Smooth muscle cell (in vitro differentiated cells): ENCODE measurements around the gene GFRA1. TPM values are rescaled to one million over a fixed set of nuclear protein-coding genes. Genes with fewer than 3 reads are reported as not detected.

ENCODE experiments used
- DNase-seq: peaks from one replicate; lab custom pipeline; 2025; ENCODE audit not compliant: unreplicated experiment; lab: John Stamatoyannopoulos, UW
- H2AFZ ChIP-seq: fragments of 200-600 bp; sonication (generic); 2 replicates; pipeline ENCODE4 v1.6.0; 2016; ENCODE audit warnings: antibody characterized with exemption, low read depth, mild to moderate bottlenecking
- H3F3A ChIP-seq: fragments of 200-600 bp; sonication (generic); 2 replicates; pipeline ENCODE4 v1.6.0; 2017; ENCODE audit warnings: antibody characterized with exemption, low read depth
- H3K27ac ChIP-seq: fragments of 200-600 bp; sonication (generic); 2 replicates; pipeline ENCODE4 v1.5.1; 2016; ENCODE audit warnings: low read depth, mild to moderate bottlenecking
- H3K27me3 ChIP-seq: fragments of 200-600 bp; sonication (generic); 2 replicates; pipeline ENCODE4 v1.6.1; 2016; ENCODE audit warnings: low read depth, mild to moderate bottlenecking
- H3K36me3 ChIP-seq: fragments of 200-600 bp; sonication (generic); 2 replicates; pipeline ENCODE4 v1.5.1; 2016; ENCODE audit warnings: low read depth
- H3K4me1 ChIP-seq: fragments of 200-600 bp; sonication (generic); 2 replicates; pipeline ENCODE4 v1.5.1; 2016; ENCODE audit warnings: low read depth
- H3K4me2 ChIP-seq: fragments of 200-600 bp; sonication (generic); 2 replicates; pipeline ENCODE4 v1.6.0; 2016; ENCODE audit warnings: mild to moderate bottlenecking
- H3K4me3 ChIP-seq: fragments of 200-600 bp; sonication (generic); 2 replicates; pipeline ENCODE4 v1.5.1; 2016; ENCODE audit warnings: mild to moderate bottlenecking
- H3K79me2 ChIP-seq: fragments of 200-600 bp; sonication (generic); 2 replicates; pipeline ENCODE4 v1.6.0; 2016; ENCODE audit warnings: low read depth, mild to moderate bottlenecking
- H3K9ac ChIP-seq: fragments of 200-600 bp; sonication (generic); 2 replicates; pipeline ENCODE4 v1.6.0; 2016; ENCODE audit warnings: low read depth
- H3K9me3 ChIP-seq: fragments of 200-600 bp; sonication (generic); replicated peaks from 2 replicates; pipeline ENCODE4 v1.5.1; 2016; ENCODE audit warnings: low read depth
- H4K20me1 ChIP-seq: fragments of 200-600 bp; sonication (generic); 2 replicates; pipeline ENCODE4 v1.6.0; 2016; ENCODE audit warnings: low read depth
- CTCF ChIP-seq: fragments of 200-600 bp; sonication (generic); IDR thresholded peaks from 2 replicates; pipeline ENCODE4 v1.5.1; 2017; ENCODE audit warnings: borderline replicate concordance, mild to moderate bottlenecking, antibody characterized with exemption; ENCODE audit not compliant: insufficient read depth, poor library complexity, severe bottlenecking
- WGBS: methylation state at CpG from one replicate; pipeline ENCODE4 v1.1.7; 2016; ENCODE audit warnings: low lambda C conversion rate; 5-methylcytosine and 5-hydroxymethylcytosine counted together
- polyA plus RNA-seq: library from polyadenylated mRNA; unstranded; fragments of >200 nt; fragmentation: Nextera tagmentation; extraction: Ambion mirVana; gene quantifications from 2 replicates; pipeline ENCODE4 v1.2.1, GENCODE V29; 2016
- total RNA-seq: library from RNA; depleted of rRNA; stranded (reverse); fragments of >200 nt; gene quantifications from 2 replicates; pipeline ENCODE4 v1.2.3, GENCODE V29; 2014

GFRA1 gene
- total and polyA plus RNA-seq, 2 experiments from 2014 or later: 1.3 to 1.9 TPM

GRCh38 chr10:116257785-116258184, 15.2 kb downstream of the GFRA1 start:
- Histone ChIP-seq H2AFZ (no peak overlapping the region), H3K36me3 (no peaks in the 10 kb centered on the region), H3F3A (no peaks in the 10 kb centered on the region), H3K9me3 (no peaks in the 10 kb centered on the region), H3K79me2 (no peaks in the 10 kb centered on the region), H4K20me1 (no peaks in the 10 kb centered on the region), H3K4me3 (no peak overlapping the region), H3K9ac (no peak overlapping the region), H3K4me1 (no peaks in the 10 kb centered on the region), H3K27ac (no peak overlapping the region), H3K27me3 (peaks cover 23% of the 10 kb centered on the region), H3K4me2 (no peak overlapping the region)
- no peak for DNase-seq
- 94% methylated on average over 5 of the region's 5 CpGs for WGBS
- TF ChIP-seq CTCF: no peak

- H3F3A ChIP-seq: no peaks in the 10 kb centered on the region
- no peaks in the 10 kb centered on the region for H3K4me1 ChIP-seq
- H3K79me2 ChIP-seq: no peaks in the 10 kb centered on the region
- DNase-seq: no peak
- H3K9me3 ChIP-seq: no peaks in the 10 kb centered on the region
- WGBS: 80% methylated on average over 5 of the region's 5 CpGs
- H3K9ac ChIP-seq: no peak overlapping the region
- no peak for TF ChIP-seq CTCF
- H3K4me2 ChIP-seq: no peak overlapping the region
- peaks cover 15% of the 10 kb centered on the region for H3K27me3 ChIP-seq
- H2AFZ ChIP-seq: no peak overlapping the region
- no peaks in the 10 kb centered on the region for H3K36me3 ChIP-seq
- H3K27ac ChIP-seq: no peak overlapping the region
- no peak overlapping the region for H3K4me3 ChIP-seq
- H4K20me1 ChIP-seq: no peaks in the 10 kb centered on the region
These were observed 16.2 kb downstream of the GFRA1 start for GRCh38 chr10:116256752-116257259.

GRCh38 chr10:116255886-116256751, 16.9 kb downstream of the GFRA1 start:
- H3K79me2 ChIP-seq: no peaks in the 10 kb centered on the region
- H3K9ac ChIP-seq: no peak overlapping the region
- no peak for TF ChIP-seq CTCF
- H3K4me1 ChIP-seq: no peaks in the 10 kb centered on the region
- peaks cover 8% of the 10 kb centered on the region for H3K27me3 ChIP-seq
- no peak overlapping the region for H3K4me2 ChIP-seq
- no peak overlapping the region for H3K4me3 ChIP-seq
- H2AFZ ChIP-seq: no peak overlapping the region
- H3K27ac ChIP-seq: no peak overlapping the region
- no peaks in the 10 kb centered on the region for H3K36me3 ChIP-seq
- DNase-seq: no peak
- no peaks in the 10 kb centered on the region for H3K9me3 ChIP-seq
- H4K20me1 ChIP-seq: no peaks in the 10 kb centered on the region
- no peaks in the 10 kb centered on the region for H3F3A ChIP-seq
- WGBS: 83% methylated on average over 12 of the region's 12 CpGs
